Body of pancreas (tissue), 4 donors: ENCODE results near the gene UQCC2. TPM values are rescaled to one million over a fixed set of nuclear protein-coding genes. Genes with fewer than 3 reads are reported as not detected.

Source experiments
- ATAC-seq: fragments of 150-250 bp; one replicate; pipeline ENCODE4 v1.9.1; 2016
- DNase-seq, 4 donors: peaks; one replicate each; pipeline ENCODE4 v3.0.0-alpha.2; 2019
- H3K27ac ChIP-seq, 4 donors: fragments of 200-600 bp; sonication (generic); 1 replicate in 3 of 4; 2 replicates in 1 of 4; pipeline versions ENCODE4 v1.5.1 to v1.6.1; 2016 to 2019; ENCODE audit warnings: mild to moderate bottlenecking in 1 of 4, mixed read lengths in 1 of 4, moderate library complexity in 1 of 4
- H3K27me3 ChIP-seq, 2 donors: fragments of 200-600 bp; sonication (generic); one replicate each; pipeline ENCODE4 v1.6.0; 2016; ENCODE audit warnings: mild to moderate bottlenecking in 1 of 2
- H3K36me3 ChIP-seq, 2 donors: fragments of 200-600 bp; sonication (generic); replicated peaks in 1 of 2; 2 replicates each; pipeline ENCODE4 v1.5.1; 2016; ENCODE audit warnings: low read depth in 2 of 2; ENCODE audit not compliant: insufficient read depth in 1 of 2
- H3K4me1 ChIP-seq: fragments of 200-600 bp; sonication (generic); one replicate; pipeline ENCODE4 v1.6.0; 2016
- H3K4me3 ChIP-seq, 2 donors: fragments of 200-600 bp; sonication (generic); 1 replicate in 1 of 2; 2 replicates in 1 of 2; pipeline ENCODE4 v1.5.1; 2016 to 2019
- H3K9me3 ChIP-seq, 3 donors: fragments of 200-600 bp; sonication (generic); 1 replicate in 2 of 3; 2 replicates in 1 of 3; pipeline ENCODE4 v1.5.1; 2016
- POLR2A ChIP-seq, 3 donors: fragments of 450-650 bp; IDR thresholded peaks; one replicate each; pipeline ENCODE4 v1.6.1; 2016; ENCODE audit warnings: antibody characterized with exemption in 3 of 3, mild to moderate bottlenecking in 2 of 3
- WGBS, 2 donors: methylation state at CpG; one replicate each; pipeline ENCODE4 v1.1.5; 2017; 5-methylcytosine and 5-hydroxymethylcytosine counted together
- intact Hi-C: fragments of 100-400 bp; cut with DNase I; formaldehyde crosslinking; loops from one replicate; pipeline ENCODE4 v1.15.1; 2023
- total RNA-seq, 2 donors: library from RNA; depleted of rRNA; stranded (reverse); fragments of >200 nt; gene quantifications; one replicate each; pipeline ENCODE4 v1.1.0, GENCODE V29; 2016
- TF ChIP-seq, protein P1 (sequence below), 7 experiments: fragments of 450-650 bp in 4 of 7; fragments of 200-600 bp in 3 of 7; sonication (generic) in 3 of 7; IDR thresholded peaks; one replicate each; pipeline ENCODE4 v1.5.1; 2016 to 2019; ENCODE audit warnings: antibody characterized with exemption in 7 of 7

Gene UQCC2
- total RNA-seq, 2 donors from 2014 or later = 4.0 to 17.6 TPM

GRCh38 chr6:33725222-33725621, 13.7 kb upstream of the UQCC2 start:
- Histone ChIP-seq H3K27ac (no peak overlapping the region), H3K9me3 (no peaks in the 10 kb centered on the region), H3K4me1 (peaks cover 43% of the 10 kb centered on the region), H3K27me3 (no peaks in the 10 kb centered on the region), H3K36me3 (no peaks in the 10 kb centered on the region), H3K4me3 (no peak overlapping the region)
- ATAC-seq (no peak), DNase-seq (no peak)
- intact Hi-C loops = no loop called here
- WGBS, 2 donors = 85 to 94% methylated on average over 13 of the region's 14 CpGs
- TF ChIP-seq POLR2A (IDR thresholded peaks at IDR 0.05) = no peak

- no peaks in the 10 kb centered on the region for H3K27me3 ChIP-seq
- H3K4me1 ChIP-seq = peaks cover 43% of the 10 kb centered on the region
- TF ChIP-seq POLR2A (IDR thresholded peaks at IDR 0.05) = no peak
- TF ChIP-seq, protein P1, sequence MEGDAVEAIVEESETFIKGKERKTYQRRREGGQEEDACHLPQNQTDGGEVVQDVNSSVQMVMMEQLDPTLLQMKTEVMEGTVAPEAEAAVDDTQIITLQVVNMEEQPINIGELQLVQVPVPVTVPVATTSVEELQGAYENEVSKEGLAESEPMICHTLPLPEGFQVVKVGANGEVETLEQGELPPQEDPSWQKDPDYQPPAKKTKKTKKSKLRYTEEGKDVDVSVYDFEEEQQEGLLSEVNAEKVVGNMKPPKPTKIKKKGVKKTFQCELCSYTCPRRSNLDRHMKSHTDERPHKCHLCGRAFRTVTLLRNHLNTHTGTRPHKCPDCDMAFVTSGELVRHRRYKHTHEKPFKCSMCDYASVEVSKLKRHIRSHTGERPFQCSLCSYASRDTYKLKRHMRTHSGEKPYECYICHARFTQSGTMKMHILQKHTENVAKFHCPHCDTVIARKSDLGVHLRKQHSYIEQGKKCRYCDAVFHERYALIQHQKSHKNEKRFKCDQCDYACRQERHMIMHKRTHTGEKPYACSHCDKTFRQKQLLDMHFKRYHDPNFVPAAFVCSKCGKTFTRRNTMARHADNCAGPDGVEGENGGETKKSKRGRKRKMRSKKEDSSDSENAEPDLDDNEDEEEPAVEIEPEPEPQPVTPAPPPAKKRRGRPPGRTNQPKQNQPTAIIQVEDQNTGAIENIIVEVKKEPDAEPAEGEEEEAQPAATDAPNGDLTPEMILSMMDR (IDR thresholded peaks at IDR 0.05) = no peak
- no peaks in the 10 kb centered on the region for H3K9me3 ChIP-seq
- ATAC-seq = no peak
- no peak overlapping the region for H3K27ac ChIP-seq
- H3K4me3 ChIP-seq = no peak overlapping the region
- H3K36me3 ChIP-seq = no peaks in the 10 kb centered on the region
- 79 to 81% methylated on average over 13 of the region's 13 CpGs for WGBS, 2 donors
- no peak for DNase-seq
- intact Hi-C loops = no loop called here
Observed at GRCh38 chr6:33724102-33725023, 12.9 kb upstream of the UQCC2 start.

- intact Hi-C loops = no loop called here
- Histone ChIP-seq H3K27me3 (no peaks in the 10 kb centered on the region), H3K36me3 (no peaks in the 10 kb centered on the region), H3K4me1 (peaks cover 36% of the 10 kb centered on the region), H3K27ac (peak overlapping the region in 1 of 4 donors; percentile 55), H3K9me3 (no peaks in the 10 kb centered on the region), H3K4me3 (no peak overlapping the region)
- WGBS, 2 donors = 37 to 38% methylated on average over 3 of the region's 3 CpGs
- ATAC-seq (no peak), DNase-seq (no peak)
- TF ChIP-seq, protein P1 (IDR thresholded peaks at IDR 0.05) = no peak
- TF ChIP-seq POLR2A (IDR thresholded peaks at IDR 0.05) = no peak
Observed at GRCh38 chr6:33723371-33724085, 12.0 kb upstream of the UQCC2 start.

DNA sequence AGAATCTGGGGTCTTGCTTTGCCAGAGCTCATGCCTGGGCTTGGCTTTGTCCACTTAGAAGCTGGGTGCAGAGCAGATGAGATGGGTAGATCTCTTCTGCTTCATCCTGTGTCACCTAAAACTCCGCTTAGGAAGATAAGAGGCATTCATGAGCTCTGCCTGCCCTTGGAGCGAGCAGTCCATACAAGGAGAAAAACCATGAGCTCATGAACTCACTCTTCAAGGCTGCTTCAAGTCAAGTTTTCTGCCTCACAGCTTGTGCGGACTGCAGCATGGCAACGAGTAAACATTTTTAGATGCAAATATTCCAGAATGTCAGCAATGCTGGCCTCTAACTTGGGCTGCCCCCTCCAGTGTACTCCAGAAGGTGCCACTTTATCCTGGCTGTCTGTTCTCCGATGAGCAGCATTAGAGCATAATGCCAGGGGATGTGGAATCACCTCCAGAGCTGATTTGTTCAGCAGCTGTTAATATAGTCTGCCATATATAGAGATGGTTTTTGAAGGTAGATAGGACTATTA, 10.7 kb upstream of the UQCC2 start:
- Histone ChIP-seq H3K36me3 (no peaks in the 10 kb centered on the region), H3K4me3 (no peak overlapping the region), H3K9me3 (no peaks in the 10 kb centered on the region), H3K27ac (no peak overlapping the region), H3K4me1 (peaks cover 35% of the 10 kb centered on the region), H3K27me3 (no peaks in the 10 kb centered on the region)
- TF ChIP-seq, protein P1 (IDR thresholded peaks at IDR 0.05) = no peak
- TF ChIP-seq POLR2A (IDR thresholded peaks at IDR 0.05) = no peak
- ATAC-seq (no peak), DNase-seq (no peak)
- 94 to 96% methylated on average over 5 of the region's 5 CpGs for WGBS, 2 donors
- intact Hi-C loops = no loop called here

DNA sequence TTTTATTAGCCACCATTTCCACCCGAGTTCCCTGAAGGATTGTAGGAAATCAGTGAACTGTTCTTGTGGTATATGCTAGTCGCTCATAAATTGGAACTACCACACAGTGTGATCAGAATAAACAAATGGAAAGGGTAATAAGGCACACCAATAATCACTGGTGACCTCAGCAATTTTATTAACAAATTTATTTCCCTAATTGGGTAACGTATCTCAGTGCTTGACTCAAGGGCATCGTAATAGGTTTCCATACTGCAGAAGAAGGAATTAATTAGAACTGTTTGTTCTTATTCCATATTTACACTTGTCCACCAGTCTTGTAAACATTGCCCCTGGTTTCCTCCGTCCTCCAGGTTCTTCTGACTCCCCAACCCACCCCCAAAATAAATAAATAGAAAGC, 10.0 kb upstream of the UQCC2 start:
- DNase-seq (no peak), ATAC-seq (no peak)
- intact Hi-C loops = no loop called here
- WGBS, 2 donors = 58 to 69% methylated on average over 5 of the region's 5 CpGs
- no peak overlapping the region for H3K4me3 ChIP-seq
- TF ChIP-seq, protein P1 (IDR thresholded peaks at IDR 0.05) = no peak
- no peaks in the 10 kb centered on the region for H3K36me3 ChIP-seq
- no peaks in the 10 kb centered on the region for H3K27me3 ChIP-seq
- H3K27ac ChIP-seq = peak overlapping the region in 1 of 4 donors; percentile 57
- peaks cover 35% of the 10 kb centered on the region for H3K4me1 ChIP-seq
- no peaks in the 10 kb centered on the region for H3K9me3 ChIP-seq
